HUDEP-2 (cell line): ENCODE results near the gene ETFA.
A peak's percentile ranks its signal among the peaks of the same experiment; 100 is the strongest.

Experiments
- DNase-seq, 76 experiments: peaks; one replicate each; lab custom pipeline; 2025; ENCODE audit not compliant: unreplicated experiment in 76 of 76; lab: John Stamatoyannopoulos, UW

The ETFA gene

GRCh38 chr15:76199106-76200082, 111.9 kb downstream of the ETFA start:
- no peak for DNase-seq

DNA sequence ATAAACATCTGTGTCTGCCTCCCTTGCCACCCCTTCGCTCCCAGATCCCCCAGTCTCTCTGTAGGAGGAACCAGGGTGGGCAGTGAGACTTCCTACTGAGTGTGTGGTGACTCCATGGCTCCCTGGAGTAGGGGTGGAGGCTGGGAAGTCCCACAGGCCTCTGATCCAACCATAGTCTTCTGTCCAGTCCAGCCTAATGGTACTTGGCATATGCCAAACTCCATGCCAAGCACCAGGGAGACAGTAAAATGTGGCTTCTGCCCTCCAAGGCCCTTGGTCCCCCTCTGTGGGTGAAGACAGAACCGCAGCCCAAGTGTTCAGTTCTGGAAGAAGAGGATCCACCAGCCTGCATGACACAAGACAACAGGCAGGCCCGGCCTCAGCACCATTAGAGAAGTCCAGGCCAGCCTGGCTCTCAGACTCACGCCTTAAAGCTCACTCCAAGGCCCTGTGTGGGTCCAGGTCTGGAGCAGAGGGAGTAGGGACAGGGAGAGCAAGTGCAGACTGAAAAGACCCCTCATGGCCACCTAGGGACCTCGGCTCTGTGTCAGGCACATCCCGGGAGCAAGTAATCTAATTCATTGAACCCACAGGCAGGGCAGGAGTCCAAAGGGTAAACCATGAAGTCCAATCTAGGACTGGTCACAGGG, 112.7 kb downstream of the ETFA start:
- no peak for DNase-seq

GRCh38 chr15:76197703-76198455, 113.4 kb downstream of the ETFA start:
- DNase-seq: no peak

- DNase-seq: peak in 64 of 76 experiments; percentile 5 to 72 (median 42)
Observed at GRCh38 chr15:76196269-76197231, 114.7 kb downstream of the ETFA start.

- no peak for DNase-seq
Observed at GRCh38 chr15:76195506-76196268, 115.6 kb downstream of the ETFA start.

DNA sequence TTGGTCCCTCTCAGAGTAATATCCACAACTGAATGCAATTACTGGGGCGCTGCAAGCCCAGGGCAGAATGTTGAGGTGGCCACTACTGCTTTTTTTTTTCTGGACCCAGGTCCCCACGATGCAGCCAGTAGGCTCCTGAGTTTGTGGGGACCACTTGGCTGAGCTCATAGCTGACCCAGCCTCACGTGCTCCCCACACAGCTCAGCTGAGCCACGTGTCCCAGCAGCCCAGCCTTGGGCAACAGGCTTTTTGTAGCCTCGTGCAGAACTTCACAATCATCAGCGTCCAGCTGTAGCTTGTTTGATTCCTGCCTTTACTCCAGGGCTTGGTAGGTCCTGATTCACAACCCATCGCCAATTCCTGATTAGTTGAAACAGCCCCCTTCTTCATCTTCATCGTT, 117.3 kb downstream of the ETFA start:
- DNase-seq: no peak

DNA sequence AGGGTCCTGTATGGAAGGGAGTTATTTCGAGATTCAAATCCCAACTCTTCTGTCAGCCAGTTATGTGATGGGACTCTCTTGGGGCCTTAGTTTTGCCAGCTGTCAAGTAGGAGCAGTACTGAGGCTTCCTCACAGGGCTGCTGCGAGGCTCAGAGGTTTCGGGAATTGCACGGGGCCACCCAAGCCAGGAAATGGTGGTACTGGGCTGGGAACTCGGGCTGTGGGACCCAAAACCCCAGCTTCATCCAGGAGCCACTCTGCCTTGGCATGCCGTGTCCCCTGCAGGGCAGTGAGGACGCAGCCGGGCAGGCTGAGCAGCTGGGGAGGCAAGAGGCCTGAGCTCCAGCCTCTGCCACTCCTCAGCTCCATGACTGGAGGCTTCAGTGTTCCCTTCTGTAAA, 118.6 kb downstream of the ETFA start:
- no peak for DNase-seq

- DNase-seq: no peak
Observed at GRCh38 chr15:76191539-76192244, 119.6 kb downstream of the ETFA start.

DNA sequence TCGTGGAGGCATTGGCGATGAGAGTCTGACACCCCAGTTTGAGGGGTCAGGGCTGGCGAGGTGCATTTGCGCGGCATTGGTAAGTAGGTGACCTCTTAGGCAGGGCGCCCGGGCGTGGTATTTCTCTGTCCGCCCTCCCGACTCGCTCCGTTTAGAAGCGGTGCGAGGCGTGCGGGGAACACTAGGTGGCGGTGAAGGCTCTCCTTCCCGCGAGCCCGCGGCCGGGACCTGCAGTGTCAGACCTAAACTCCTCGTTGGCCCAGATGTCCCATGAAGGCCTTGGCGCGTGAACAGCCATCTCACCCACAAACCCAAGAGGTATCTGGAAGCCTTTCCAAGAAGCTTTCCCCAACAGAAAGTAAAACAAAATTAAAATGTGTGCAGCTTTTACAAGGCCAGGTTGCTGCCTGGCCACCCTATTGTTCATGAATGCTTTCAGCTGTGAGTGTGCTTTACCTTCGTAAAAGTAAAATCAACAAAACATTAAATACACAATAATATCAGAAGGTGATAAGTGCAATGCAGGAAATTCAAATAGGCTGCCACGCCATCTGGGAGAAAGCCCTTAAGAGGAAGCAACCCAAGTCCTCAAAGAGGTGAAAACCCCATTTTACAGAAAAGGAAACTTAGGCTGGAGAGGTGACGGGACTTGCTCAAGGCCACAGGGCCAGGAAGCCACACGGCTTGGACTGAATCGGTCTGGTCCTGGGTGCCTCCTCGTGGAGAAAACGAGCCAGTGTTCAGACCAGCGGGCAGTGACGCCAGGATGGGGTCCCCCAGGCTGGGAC, 120.3 kb downstream of the ETFA start:
- DNase-seq: peak in 68 of 76 experiments; percentile 8 to 81 (median 51)

GRCh38 chr15:76190070-76190564, 121.2 kb downstream of the ETFA start:
- no peak for DNase-seq

DNA sequence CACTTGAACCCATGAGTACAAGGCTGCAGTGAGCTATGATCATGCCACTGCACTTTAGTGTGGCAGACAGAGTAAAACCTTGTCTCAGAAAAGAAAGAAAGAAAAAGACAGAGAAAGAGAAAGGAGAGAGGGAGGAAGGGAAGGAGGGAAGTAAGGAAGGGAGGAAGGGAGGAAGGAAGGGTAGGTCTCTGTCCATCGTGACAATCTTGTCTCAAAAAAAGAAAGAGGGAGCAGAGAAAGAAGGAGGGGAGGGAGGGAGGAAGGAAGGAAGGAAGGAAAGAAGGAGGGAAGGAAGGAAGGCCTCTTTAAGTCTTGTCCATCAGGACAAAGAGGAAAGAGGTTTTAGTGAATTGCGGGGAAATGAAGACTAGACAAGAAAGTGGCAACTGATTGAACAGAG, 122.2 kb downstream of the ETFA start:
- DNase-seq: no peak

DNA sequence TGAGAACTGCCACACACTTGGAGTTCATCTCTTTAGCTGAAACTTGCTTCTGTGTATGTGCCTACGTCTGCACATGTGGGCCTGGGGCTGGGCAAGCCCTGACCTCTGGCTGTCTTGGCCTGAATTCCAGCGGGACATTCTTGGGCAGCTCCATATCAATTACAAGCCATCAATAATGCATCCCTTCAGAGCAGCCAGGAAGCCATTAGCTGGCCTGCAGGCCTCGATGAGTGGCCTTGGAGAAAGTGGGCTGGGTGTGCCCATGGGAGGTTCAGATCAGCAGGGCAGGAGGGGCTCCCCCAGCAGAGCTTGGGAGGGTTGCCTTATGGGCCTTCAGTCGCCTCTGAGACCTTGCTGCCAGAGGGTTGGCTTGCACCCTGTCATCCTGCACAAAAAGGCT, 124.1 kb downstream of the ETFA start:
- DNase-seq: no peak

DNA sequence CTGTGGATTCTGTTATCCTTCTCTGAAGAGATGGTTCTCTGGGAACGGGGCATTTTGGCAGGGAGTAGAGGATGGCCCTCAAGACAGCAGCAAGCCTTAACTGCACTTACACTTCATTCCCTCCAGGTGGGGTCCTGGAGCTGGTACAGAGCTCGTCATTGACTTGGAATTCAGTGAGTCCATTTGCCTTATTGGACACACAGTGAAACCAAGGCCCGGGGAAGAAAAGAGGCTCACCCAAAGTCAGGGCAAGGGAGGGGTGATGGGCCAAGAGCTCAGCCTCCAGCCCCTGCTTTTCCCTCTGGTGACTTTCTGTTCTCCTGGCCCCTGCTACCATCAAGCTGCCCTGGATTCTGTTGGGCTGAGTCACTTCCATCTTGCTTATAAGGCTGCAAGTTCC, 125.6 kb downstream of the ETFA start:
- peak in 41 of 76 experiments; percentile 2 to 62 (median 23) for DNase-seq

- no peak for DNase-seq
Observed at GRCh38 chr15:76184650-76185035, 126.6 kb downstream of the ETFA start.

DNA sequence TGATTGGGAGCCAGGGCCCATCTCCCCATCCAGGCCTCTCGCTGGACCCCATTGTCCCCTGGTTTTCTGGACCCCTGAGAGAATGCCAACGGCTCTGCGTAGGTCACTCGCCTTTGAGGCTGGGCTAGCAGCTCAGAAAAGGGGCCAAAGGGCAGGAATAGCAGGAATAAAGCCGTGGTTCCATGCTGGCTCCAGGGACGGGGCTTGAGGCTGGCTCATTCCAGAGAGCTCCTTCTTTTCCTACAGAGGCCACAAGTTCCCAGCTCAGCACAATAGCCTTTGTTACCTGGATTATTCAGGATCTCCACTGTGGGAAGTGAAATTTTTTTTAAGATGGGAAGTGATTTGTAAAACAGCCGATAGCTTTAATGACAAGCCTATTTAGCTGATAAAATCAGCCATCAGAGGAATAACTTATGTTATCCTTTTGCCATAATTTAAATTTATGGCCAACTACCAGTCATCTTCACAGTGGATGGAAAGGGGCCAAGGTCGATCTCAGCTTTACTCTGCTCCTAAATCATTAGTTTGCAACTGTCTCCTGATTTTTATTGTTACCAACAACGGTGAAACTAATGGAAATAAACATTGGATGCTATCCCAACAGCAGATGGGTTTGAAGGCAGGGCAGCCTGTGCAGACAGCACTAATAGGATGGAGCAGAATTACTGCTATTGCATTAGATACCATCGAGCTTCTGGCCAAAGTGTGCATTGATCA, 127.2 kb downstream of the ETFA start:
- DNase-seq: no peak

GRCh38 chr15:76181705-76182107, 129.6 kb downstream of the ETFA start:
- no peak for DNase-seq

DNA sequence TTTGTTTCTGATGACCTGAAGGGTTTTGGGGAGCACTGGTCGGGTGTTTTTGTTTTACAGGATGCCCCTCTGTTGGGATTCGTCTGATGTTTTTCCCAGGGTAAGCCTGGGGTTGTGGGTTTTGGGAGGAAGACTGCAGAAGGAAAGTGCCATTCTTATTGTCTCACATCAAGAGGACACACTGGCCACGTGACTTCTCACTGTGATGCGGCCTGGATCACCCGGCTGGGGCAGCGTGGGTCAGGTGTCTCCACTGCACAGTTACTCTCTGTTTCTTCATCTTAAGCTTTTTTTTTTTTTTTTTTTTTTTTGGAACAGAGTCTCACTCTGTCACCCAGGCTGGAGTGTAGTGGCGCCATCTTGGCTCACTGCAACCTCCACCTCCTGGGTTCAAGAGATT, 130.9 kb downstream of the ETFA start:
- DNase-seq: no peak
